ENCODE results near the gene ADCY3. TPM values are rescaled to one million over a fixed set of nuclear protein-coding genes. Genes with fewer than 3 reads are reported as not detected.
"Not testable (repeated sequence)": the region's sequence is repeated elsewhere in the genome, so short reads cannot be mapped to it uniquely, and the experiment has no call there.

Gene ADCY3
- total RNA-seq, 2 donors from 2014 or later = 25.2 to 33.7 TPM

- Histone ChIP-seq H3K4me3 (no peak overlapping the region), H3K4me1 (no peaks in the 10 kb centered on the region), H3K36me3 (no peaks in the 10 kb centered on the region), H3K27me3 (no peaks in the 10 kb centered on the region), H3K9ac (ENCODE audit: low read depth in 2 of 2, low read length in 2 of 2) (no peak overlapping the region), H3K9me3 (no peaks in the 10 kb centered on the region), H3K27ac (no peak overlapping the region)
- intact Hi-C loops (cut with DNase I) = no loop called here
- no peak for TF ChIP-seq CTCF (IDR thresholded peaks at IDR 0.05)
- no peak for DNase-seq
Observed at GRCh38 chr2:24836206-24836605, 83.8 kb downstream of the ADCY3 start.

- H3K9me3 ChIP-seq; DNase-seq; H3K27ac ChIP-seq; intact Hi-C loops (cut with DNase I); H3K27me3 ChIP-seq; H3K4me1 ChIP-seq; H3K4me3 ChIP-seq; H3K9ac ChIP-seq (ENCODE audit: low read depth in 2 of 2, low read length in 2 of 2); H3K36me3 ChIP-seq: not testable (repeated sequence)
Observed at GRCh38 chr2:24835411-24835810, 84.6 kb downstream of the ADCY3 start.

GRCh38 chr2:24834733-24835395, 85.2 kb downstream of the ADCY3 start:
- no peak for DNase-seq
- Histone ChIP-seq H3K27ac (no peak overlapping the region), H3K4me1 (no peaks in the 10 kb centered on the region), H3K9me3 (no peaks in the 10 kb centered on the region), H3K27me3 (no peaks in the 10 kb centered on the region), H3K9ac (ENCODE audit: low read depth in 2 of 2, low read length in 2 of 2) (no peak overlapping the region), H3K36me3 (no peaks in the 10 kb centered on the region), H3K4me3 (no peak overlapping the region)
- intact Hi-C loops (cut with DNase I) = no loop called here
- no peak for TF ChIP-seq CTCF (IDR thresholded peaks at IDR 0.05)

GRCh38 chr2:24833821-24834732, 86.0 kb downstream of the ADCY3 start:
- DNase-seq = no peak
- intact Hi-C loops (cut with DNase I) = no loop called here
- no peaks in the 10 kb centered on the region for H3K9me3 ChIP-seq
- no peaks in the 10 kb centered on the region for H3K4me1 ChIP-seq
- H3K27me3 ChIP-seq = no peaks in the 10 kb centered on the region
- no peak for TF ChIP-seq CTCF (IDR thresholded peaks at IDR 0.05)
- H3K9ac ChIP-seq (ENCODE audit: low read depth in 2 of 2, low read length in 2 of 2) = no peak overlapping the region
- no peaks in the 10 kb centered on the region for H3K36me3 ChIP-seq
- H3K27ac ChIP-seq = no peak overlapping the region
- H3K4me3 ChIP-seq = no peak overlapping the region

GRCh38 chr2:24832931-24833701, 86.9 kb downstream of the ADCY3 start:
- H3K36me3 ChIP-seq = no peaks in the 10 kb centered on the region
- no peak for TF ChIP-seq CTCF (IDR thresholded peaks at IDR 0.05)
- H3K27ac ChIP-seq = no peak overlapping the region
- intact Hi-C loops (cut with DNase I) = no loop called here
- no peak for DNase-seq
- no peaks in the 10 kb centered on the region for H3K4me1 ChIP-seq
- no peak overlapping the region for H3K4me3 ChIP-seq
- no peaks in the 10 kb centered on the region for H3K9me3 ChIP-seq
- no peaks in the 10 kb centered on the region for H3K27me3 ChIP-seq
- no peak overlapping the region for H3K9ac ChIP-seq (ENCODE audit: low read depth in 2 of 2, low read length in 2 of 2)
